Vagina (tissue), 2 donors: ENCODE data around the gene MYG1.

Experiments used
- CTCF ChIP-seq, 3 experiments: fragments of 450-650 bp in 2 of 3; fragments of 200-600 bp in 1 of 3; sonication (generic) in 1 of 3; IDR thresholded peaks; one replicate each; pipeline ENCODE4 v1.5.1; 2017 to 2019; ENCODE audit warnings: antibody characterized with exemption in 3 of 3, mild to moderate bottlenecking in 2 of 3, moderate library complexity in 2 of 3
- POLR2AphosphoS5 ChIP-seq, 2 donors: sonication (generic); formaldehyde crosslinking; IDR thresholded peaks; one replicate each; pipeline ENCODE4 v1.9.0; 2017; ENCODE audit warnings: antibody characterized with exemption in 2 of 2, mild to moderate bottlenecking in 2 of 2, low read depth in 1 of 2; ENCODE audit not compliant: insufficient read depth in 1 of 2

- TF ChIP-seq CTCF (IDR thresholded peaks at IDR 0.05) (no peak), POLR2AphosphoS5 (IDR thresholded peaks at IDR 0.05; ENCODE audit: insufficient read depth in 1 of 2, low read depth in 1 of 2) (no peak)
Observed at GRCh38 chr12:53325511-53326061, 26.1 kb downstream of the MYG1 start.
